Subcutaneous abdominal adipose tissue (tissue), 5 donors: ENCODE measurements around the gene RAPSN.

Source experiments
- H3K27ac ChIP-seq: one replicate; pipeline ENCODE4 v1.7.0; 2013; ENCODE audit warnings: low read depth, mild to moderate bottlenecking, inconsistent platforms, low read length, moderate library complexity
- H3K27me3 ChIP-seq, 5 donors: one replicate each; pipeline ENCODE4 v1.7.0; 2013; ENCODE audit warnings: low read length in 5 of 5, inconsistent platforms in 1 of 5; ENCODE audit not compliant: control insufficient read depth in 5 of 5, insufficient read depth in 4 of 5
- H3K36me3 ChIP-seq, 5 donors: one replicate each; pipeline ENCODE4 v1.7.0; 2013; ENCODE audit warnings: low read length in 5 of 5; ENCODE audit not compliant: control insufficient read depth in 5 of 5, insufficient read depth in 5 of 5
- H3K4me1 ChIP-seq, 5 donors: one replicate each; pipeline ENCODE4 v1.7.0; 2013; ENCODE audit warnings: low read length in 5 of 5, mild to moderate bottlenecking in 3 of 5, moderate library complexity in 1 of 5; ENCODE audit not compliant: control insufficient read depth in 5 of 5, insufficient read depth in 5 of 5
- H3K4me3 ChIP-seq, 5 donors: one replicate each; pipeline ENCODE4 v1.7.0; 2013; ENCODE audit warnings: low read length in 5 of 5, low read depth in 1 of 5
- H3K9ac ChIP-seq, 5 donors: one replicate each; pipeline ENCODE4 v1.7.0; 2013; ENCODE audit warnings: low read length in 5 of 5, mild to moderate bottlenecking in 4 of 5, moderate library complexity in 3 of 5
- H3K9me3 ChIP-seq, 5 donors: one replicate each; pipeline ENCODE4 v1.7.0; 2013; ENCODE audit warnings: low read length in 5 of 5; ENCODE audit not compliant: control insufficient read depth in 5 of 5
- donor health status: healthy.
- donor health status: healthy.
- donor health status: healthy.
- donor health status: healthy.
- donor health status: healthy.

RAPSN gene

GRCh38 chr11:47410370-47411264 lies 38.3 kb downstream of the RAPSN start:
- H3K4me1 ChIP-seq, result peaks cover 8 to 43% (median 39%) of the 10 kb centered on the region in 5 donors
- peaks cover 0 to 43% (median 29%) of the 10 kb centered on the region in 5 donors for H3K36me3 ChIP-seq
- no peaks in the 10 kb centered on the region for H3K9me3 ChIP-seq
- H3K9ac ChIP-seq, result peak overlapping the region in 2 of 5 donors; percentile 31 to 66
- peak overlapping the region; percentile 81 for H3K27ac ChIP-seq
- H3K4me3 ChIP-seq, result peak overlapping the region in 1 of 5 donors; percentile 82
- no peaks in the 10 kb centered on the region for H3K27me3 ChIP-seq

GRCh38 chr11:47409440-47410369 lies 39.2 kb downstream of the RAPSN start:
- peak overlapping the region; percentile 28 to 89 (median 66) for H3K9ac ChIP-seq

GRCh38 chr11:47408598-47409439 lies 40.1 kb downstream of the RAPSN start:
- peak overlapping the region; percentile 56 to 89 (median 79) for H3K9ac ChIP-seq
- peaks cover 8 to 35% (median 32%) of the 10 kb centered on the region in 5 donors for H3K4me1 ChIP-seq
- peak overlapping the region; percentile 75 to 88 (median 83) for H3K4me3 ChIP-seq

More at GRCh38 chr11:47409440-47410369, 39.2 kb downstream of the RAPSN start:
- peaks cover 0 to 34% (median 21%) of the 10 kb centered on the region in 5 donors for H3K36me3 ChIP-seq
- H3K27me3 ChIP-seq, result no peaks in the 10 kb centered on the region
- peak overlapping the region; percentile 81 for H3K27ac ChIP-seq
- H3K4me1 ChIP-seq, result peaks cover 8 to 39% (median 34%) of the 10 kb centered on the region in 5 donors
- peak overlapping the region; percentile 75 to 88 (median 83) for H3K4me3 ChIP-seq
- H3K9me3 ChIP-seq, result no peaks in the 10 kb centered on the region

GRCh38 chr11:47407746-47408590 lies 41.0 kb downstream of the RAPSN start, which contains the start of gene SLC39A13:
Gene SLC39A13, plus strand, starts transcription at chr11:47408590. Its CDS starts 1,505 bp downstream, at chr11:47410095.
- H3K9me3 ChIP-seq, result no peaks in the 10 kb centered on the region
- peaks cover 0 to 19% (median 9%) of the 10 kb centered on the region in 5 donors for H3K36me3 ChIP-seq
- peak within 1 kb of the TSS; percentile 59 to 93 (median 79) for H3K9ac ChIP-seq
- peak within 1 kb of the TSS; percentile 93 for H3K27ac ChIP-seq
- H3K4me1 ChIP-seq, result peaks cover 8 to 36% (median 30%) of the 10 kb centered on the region in 5 donors
- H3K27me3 ChIP-seq, result no peaks in the 10 kb centered on the region
- peak within 1 kb of the TSS; percentile 77 to 88 (median 83) for H3K4me3 ChIP-seq

More at GRCh38 chr11:47408598-47409439, 40.1 kb downstream of the RAPSN start:
- H3K27ac ChIP-seq, result peak overlapping the region; percentile 81
- H3K27me3 ChIP-seq, result no peaks in the 10 kb centered on the region
- H3K9me3 ChIP-seq, result no peaks in the 10 kb centered on the region
- H3K36me3 ChIP-seq, result peaks cover 0 to 27% (median 14%) of the 10 kb centered on the region in 5 donors

- H3K9ac ChIP-seq, result peak overlapping the region; percentile 59 to 93 (median 78)
- H3K4me1 ChIP-seq, result peaks cover 8 to 36% (median 30%) of the 10 kb centered on the region in 5 donors
Measured at GRCh38 chr11:47406896-47407745, 41.8 kb downstream of the RAPSN start.

GRCh38 chr11:47403571-47403970 lies 45.4 kb downstream of the RAPSN start:
- Histone ChIP-seq H3K4me3 (no peak overlapping the region), H3K9ac (peak overlapping the region in 2 of 5 donors; percentile 12 to 21), H3K27ac (no peak overlapping the region), H3K9me3 (no peaks in the 10 kb centered on the region), H3K27me3 (peaks cover 0 to 3% (median 0%) of the 10 kb centered on the region in 5 donors), H3K4me1 (peaks cover 4 to 31% (median 28%) of the 10 kb centered on the region in 5 donors), H3K36me3 (no peaks in the 10 kb centered on the region)

More at GRCh38 chr11:47406896-47407745, 41.8 kb downstream of the RAPSN start:
- Histone ChIP-seq H3K27me3 (no peaks in the 10 kb centered on the region), H3K9me3 (no peaks in the 10 kb centered on the region), H3K4me3 (peak overlapping the region; percentile 68 to 83 (median 71)), H3K27ac (peak overlapping the region; percentile 93), H3K36me3 (peaks cover 0 to 16% (median 9%) of the 10 kb centered on the region in 5 donors)

GRCh38 chr11:47403135-47403534 lies 45.8 kb downstream of the RAPSN start:
- Histone ChIP-seq H3K36me3 (no peaks in the 10 kb centered on the region), H3K9me3 (no peaks in the 10 kb centered on the region), H3K27me3 (peaks cover 0 to 3% (median 0%) of the 10 kb centered on the region in 5 donors), H3K9ac (peak overlapping the region in 1 of 5 donors; percentile 21), H3K4me3 (no peak overlapping the region), H3K27ac (no peak overlapping the region), H3K4me1 (peaks cover 4 to 31% (median 28%) of the 10 kb centered on the region in 5 donors)
